ENCODE data around the gene SPINT2. TPM values are rescaled to one million over a fixed set of nuclear protein-coding genes. Genes with fewer than 3 reads are reported as not detected.

Gene SPINT2
- total RNA-seq, 1 donor from 2014 or later, result 171 TPM

DNA sequence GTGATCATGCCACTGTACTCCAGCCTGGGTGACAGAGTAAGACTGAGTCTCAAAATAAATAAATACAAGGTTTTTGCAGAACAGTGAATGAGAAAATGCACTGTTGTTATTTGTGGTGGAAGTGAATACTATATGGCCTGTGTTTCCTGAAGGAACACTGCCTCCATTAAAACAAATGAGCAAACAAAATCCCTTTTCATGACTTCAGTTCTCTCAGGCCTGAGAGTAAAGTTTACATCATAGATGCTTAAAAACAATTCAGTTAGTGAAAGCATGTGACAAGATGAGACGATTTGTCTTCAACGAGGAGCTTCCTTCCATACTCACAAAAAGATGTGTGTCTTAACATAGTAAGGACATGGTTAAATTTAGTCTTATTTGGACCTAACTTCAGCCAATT is 14.4 kb downstream of the SPINT2 start:
- Mint-ChIP-seq H3K4me3 (ENCODE audit: unreplicated experiment) (no peak overlapping the region), H3K9me3 (ENCODE audit: unreplicated experiment) (no peaks in the 10 kb centered on the region), H3K4me1 (ENCODE audit: low read depth, unreplicated experiment) (peaks cover 14% of the 10 kb centered on the region), H3K36me3 (ENCODE audit: low read depth, unreplicated experiment) (peaks cover 3% of the 10 kb centered on the region), H3K27ac (ENCODE audit: unreplicated experiment) (peak overlapping the region; percentile 58), H3K27me3 (ENCODE audit: low read depth, unreplicated experiment) (no peaks in the 10 kb centered on the region)
- DNase-seq (ENCODE audit: low read depth) (no peak), FAIRE-seq (no peak)
- H3K79me2 ChIP-seq (ENCODE audit: insufficient read depth, low read length), result no peaks in the 10 kb centered on the region
- no peak overlapping the region for H3K4me3 ChIP-seq (ENCODE audit: insufficient read depth, low read depth, low read length)
- TF ChIP-seq, protein P1, sequence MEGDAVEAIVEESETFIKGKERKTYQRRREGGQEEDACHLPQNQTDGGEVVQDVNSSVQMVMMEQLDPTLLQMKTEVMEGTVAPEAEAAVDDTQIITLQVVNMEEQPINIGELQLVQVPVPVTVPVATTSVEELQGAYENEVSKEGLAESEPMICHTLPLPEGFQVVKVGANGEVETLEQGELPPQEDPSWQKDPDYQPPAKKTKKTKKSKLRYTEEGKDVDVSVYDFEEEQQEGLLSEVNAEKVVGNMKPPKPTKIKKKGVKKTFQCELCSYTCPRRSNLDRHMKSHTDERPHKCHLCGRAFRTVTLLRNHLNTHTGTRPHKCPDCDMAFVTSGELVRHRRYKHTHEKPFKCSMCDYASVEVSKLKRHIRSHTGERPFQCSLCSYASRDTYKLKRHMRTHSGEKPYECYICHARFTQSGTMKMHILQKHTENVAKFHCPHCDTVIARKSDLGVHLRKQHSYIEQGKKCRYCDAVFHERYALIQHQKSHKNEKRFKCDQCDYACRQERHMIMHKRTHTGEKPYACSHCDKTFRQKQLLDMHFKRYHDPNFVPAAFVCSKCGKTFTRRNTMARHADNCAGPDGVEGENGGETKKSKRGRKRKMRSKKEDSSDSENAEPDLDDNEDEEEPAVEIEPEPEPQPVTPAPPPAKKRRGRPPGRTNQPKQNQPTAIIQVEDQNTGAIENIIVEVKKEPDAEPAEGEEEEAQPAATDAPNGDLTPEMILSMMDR (IDR thresholded peaks at IDR 0.05; ENCODE audit: insufficient read depth, low read depth, low read length), result no peak
- no peak for TF ChIP-seq EZH2 (IDR thresholded peaks at IDR 0.05; ENCODE audit: insufficient read depth, low read length)
- no peaks in the 10 kb centered on the region for H3K36me3 ChIP-seq (ENCODE audit: insufficient read depth, low read length)
- no peak overlapping the region for H3K27ac ChIP-seq (ENCODE audit: low read depth, low read length)
- H4K20me1 ChIP-seq (ENCODE audit: insufficient read depth, low read length), result no peaks in the 10 kb centered on the region
- H3K9ac ChIP-seq (ENCODE audit: low read length), result no peak overlapping the region
- H2AFZ ChIP-seq (ENCODE audit: low read depth, low read length), result no peak overlapping the region
- H3K4me2 ChIP-seq (ENCODE audit: low read length), result no peak overlapping the region
- H3K9me3 ChIP-seq (ENCODE audit: insufficient read depth, low read depth, low read length), result no peaks in the 10 kb centered on the region
- peaks cover 10% of the 10 kb centered on the region for H3K4me1 ChIP-seq (ENCODE audit: insufficient read depth, low read length)
- H3K27me3 ChIP-seq (ENCODE audit: insufficient read depth, low read length), result no peaks in the 10 kb centered on the region

DNA sequence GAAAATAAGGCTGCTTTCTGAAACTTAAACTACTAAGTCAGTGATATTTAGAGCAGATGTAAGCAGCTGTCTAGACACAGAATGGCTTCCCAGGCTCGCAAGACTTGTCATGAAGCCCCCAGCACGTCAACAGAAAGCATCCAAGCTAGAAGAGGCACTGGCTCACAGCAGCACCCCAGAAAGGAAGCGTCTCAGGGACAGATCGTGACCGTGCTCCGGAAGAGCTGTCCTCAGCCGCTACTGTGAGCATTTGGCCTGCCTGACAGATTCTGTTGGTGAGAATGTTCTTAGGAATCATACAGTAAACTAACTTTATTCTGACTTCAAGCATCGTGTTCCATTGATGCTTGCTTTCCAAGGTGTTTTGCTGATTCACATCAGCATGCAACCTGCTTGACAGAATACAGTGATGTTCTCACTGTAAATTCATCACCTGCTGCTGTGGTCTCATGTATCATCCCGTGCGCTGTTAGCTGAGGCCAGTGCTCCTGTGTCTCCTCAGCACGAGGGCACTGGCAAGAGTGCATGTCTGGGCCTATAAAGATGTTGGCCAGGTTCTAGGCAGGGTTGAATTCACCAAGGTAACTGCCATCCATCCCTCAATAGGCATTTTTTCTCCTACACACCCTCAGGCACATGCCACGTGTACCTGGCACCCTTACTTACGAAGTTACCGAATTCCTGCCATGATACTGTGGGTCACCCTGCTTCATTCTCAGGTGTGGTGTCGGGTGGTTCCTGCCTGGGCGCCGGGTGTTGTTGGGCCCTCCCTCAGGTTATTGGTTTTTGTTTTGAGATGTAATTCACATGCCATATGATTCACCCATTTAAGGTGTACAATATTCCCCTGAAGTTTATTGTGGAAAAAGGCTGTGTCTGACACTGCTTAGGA is 15.9 kb downstream of the SPINT2 start:
- peaks cover 14% of the 10 kb centered on the region for H3K4me1 Mint-ChIP-seq (ENCODE audit: low read depth, unreplicated experiment)
- Histone ChIP-seq H3K27ac (ENCODE audit: low read depth, low read length) (no peak overlapping the region), H3K9ac (ENCODE audit: low read length) (no peak overlapping the region), H2AFZ (ENCODE audit: low read depth, low read length) (no peak overlapping the region), H3K9me3 (ENCODE audit: insufficient read depth, low read depth, low read length) (no peaks in the 10 kb centered on the region), H3K4me3 (ENCODE audit: insufficient read depth, low read depth, low read length) (no peak overlapping the region), H3K4me1 (ENCODE audit: insufficient read depth, low read length) (peaks cover 11% of the 10 kb centered on the region), H3K4me2 (ENCODE audit: low read length) (no peak overlapping the region), H3K36me3 (ENCODE audit: insufficient read depth, low read length) (no peaks in the 10 kb centered on the region), H4K20me1 (ENCODE audit: insufficient read depth, low read length) (no peaks in the 10 kb centered on the region), H3K79me2 (ENCODE audit: insufficient read depth, low read length) (no peaks in the 10 kb centered on the region), H3K27me3 (ENCODE audit: insufficient read depth, low read length) (no peaks in the 10 kb centered on the region)
- TF ChIP-seq, protein P1 (IDR thresholded peaks at IDR 0.05; ENCODE audit: insufficient read depth, low read depth, low read length), result no peak
- TF ChIP-seq EZH2 (IDR thresholded peaks at IDR 0.05; ENCODE audit: insufficient read depth, low read length), result no peak
- H3K9me3 Mint-ChIP-seq (ENCODE audit: unreplicated experiment), result no peaks in the 10 kb centered on the region
- peak overlapping the region; percentile 47 for H3K27ac Mint-ChIP-seq (ENCODE audit: unreplicated experiment)
- no peak overlapping the region for H3K4me3 Mint-ChIP-seq (ENCODE audit: unreplicated experiment)
- H3K36me3 Mint-ChIP-seq (ENCODE audit: low read depth, unreplicated experiment), result peaks cover 3% of the 10 kb centered on the region
- H3K27me3 Mint-ChIP-seq (ENCODE audit: low read depth, unreplicated experiment), result no peaks in the 10 kb centered on the region
- FAIRE-seq, result no peak
- DNase-seq (ENCODE audit: low read depth), result no peak
